BE2C (cell line): Measurements from ENCODE around the gene CRMP1.
"Not testable (repeated sequence)": the region's sequence is repeated elsewhere in the genome, so short reads cannot be mapped to it uniquely, and the experiment has no call there.

ENCODE experiments used
- DNase-seq: peaks from one replicate; pipeline ENCODE4 v3.0.0-alpha.2; 2020
- H3K27me3 ChIP-seq: fragments of 250-450 bp; sonication (Bioruptor Pico); 2 replicates; pipeline ENCODE4 v1.5.1; 2020; ENCODE audit warnings: mild to moderate bottlenecking
- H3K36me3 ChIP-seq: fragments of 250-450 bp; sonication (Bioruptor Pico); 2 replicates; pipeline ENCODE4 v1.5.1; 2020; ENCODE audit warnings: mild to moderate bottlenecking
- H3K4me1 ChIP-seq: fragments of 250-450 bp; sonication (Bioruptor Pico); 2 replicates; pipeline ENCODE4 v1.5.1; 2020
- H3K4me3 ChIP-seq: 2 replicates; pipeline ENCODE4 v1.5.1; 2011; ENCODE audit warnings: low read depth, low read length
- H3K9me3 ChIP-seq: fragments of 250-450 bp; sonication (Bioruptor Pico); 2 replicates; pipeline ENCODE4 v1.5.1; 2020
- TF ChIP-seq, protein P1 (sequence below): IDR thresholded peaks from 2 replicates; pipeline ENCODE4 v1.5.1; 2012; ENCODE audit warnings: mild to moderate bottlenecking, low read depth, low read length

Gene CRMP1

DNA sequence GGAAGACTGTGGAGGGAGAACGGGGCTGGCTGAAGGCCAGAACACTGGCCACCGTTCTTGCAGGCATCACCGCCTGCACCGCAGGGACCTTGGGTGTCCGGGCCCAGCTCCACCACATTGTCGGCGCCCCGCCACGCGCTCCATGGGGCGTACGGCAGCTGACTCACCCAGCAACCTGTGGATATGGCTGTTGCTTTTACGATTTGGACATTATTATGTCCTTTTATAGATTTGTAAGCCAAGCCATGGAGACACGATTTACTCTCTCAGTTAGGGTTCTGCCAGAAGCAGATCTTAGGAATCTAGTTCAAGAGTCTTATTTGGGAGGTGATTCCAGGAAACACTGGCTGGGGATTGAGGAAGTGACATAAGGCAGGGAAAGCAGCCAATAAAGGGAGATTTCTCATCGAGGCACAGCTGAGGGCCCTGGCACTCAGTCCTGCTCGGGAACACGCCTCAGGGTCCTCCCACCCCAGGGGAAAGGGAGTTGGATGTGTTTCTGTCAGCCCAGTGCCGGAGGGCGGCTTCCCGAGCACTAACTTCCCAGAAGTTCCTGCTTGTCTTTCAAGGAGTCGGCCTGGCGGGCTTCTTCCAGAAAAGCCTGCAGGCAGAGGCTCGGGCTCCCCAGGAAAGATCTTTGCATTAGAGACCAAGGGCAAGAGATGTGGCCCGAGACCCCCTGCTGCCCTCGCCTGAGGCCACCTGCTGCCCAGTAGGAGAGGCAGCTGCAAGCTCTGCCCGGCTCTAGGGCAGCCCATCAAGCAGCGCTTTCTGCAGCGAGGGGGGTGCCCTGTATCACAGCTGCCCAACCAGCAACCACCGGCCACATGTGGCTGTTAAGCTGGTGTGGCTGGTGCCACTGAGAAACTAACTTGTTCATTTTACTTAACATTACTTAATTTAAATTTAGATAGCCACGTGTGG, 52.9 kb downstream of the CRMP1 start:
- H3K4me1 ChIP-seq: no peaks in the 10 kb centered on the region
- H3K36me3 ChIP-seq: peaks cover 90% of the 10 kb centered on the region
- H3K9me3 ChIP-seq: no peaks in the 10 kb centered on the region
- no peak for DNase-seq
- TF ChIP-seq, protein P1, sequence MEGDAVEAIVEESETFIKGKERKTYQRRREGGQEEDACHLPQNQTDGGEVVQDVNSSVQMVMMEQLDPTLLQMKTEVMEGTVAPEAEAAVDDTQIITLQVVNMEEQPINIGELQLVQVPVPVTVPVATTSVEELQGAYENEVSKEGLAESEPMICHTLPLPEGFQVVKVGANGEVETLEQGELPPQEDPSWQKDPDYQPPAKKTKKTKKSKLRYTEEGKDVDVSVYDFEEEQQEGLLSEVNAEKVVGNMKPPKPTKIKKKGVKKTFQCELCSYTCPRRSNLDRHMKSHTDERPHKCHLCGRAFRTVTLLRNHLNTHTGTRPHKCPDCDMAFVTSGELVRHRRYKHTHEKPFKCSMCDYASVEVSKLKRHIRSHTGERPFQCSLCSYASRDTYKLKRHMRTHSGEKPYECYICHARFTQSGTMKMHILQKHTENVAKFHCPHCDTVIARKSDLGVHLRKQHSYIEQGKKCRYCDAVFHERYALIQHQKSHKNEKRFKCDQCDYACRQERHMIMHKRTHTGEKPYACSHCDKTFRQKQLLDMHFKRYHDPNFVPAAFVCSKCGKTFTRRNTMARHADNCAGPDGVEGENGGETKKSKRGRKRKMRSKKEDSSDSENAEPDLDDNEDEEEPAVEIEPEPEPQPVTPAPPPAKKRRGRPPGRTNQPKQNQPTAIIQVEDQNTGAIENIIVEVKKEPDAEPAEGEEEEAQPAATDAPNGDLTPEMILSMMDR: no peak
- no peak overlapping the region for H3K4me3 ChIP-seq
- H3K27me3 ChIP-seq: no peaks in the 10 kb centered on the region

DNA sequence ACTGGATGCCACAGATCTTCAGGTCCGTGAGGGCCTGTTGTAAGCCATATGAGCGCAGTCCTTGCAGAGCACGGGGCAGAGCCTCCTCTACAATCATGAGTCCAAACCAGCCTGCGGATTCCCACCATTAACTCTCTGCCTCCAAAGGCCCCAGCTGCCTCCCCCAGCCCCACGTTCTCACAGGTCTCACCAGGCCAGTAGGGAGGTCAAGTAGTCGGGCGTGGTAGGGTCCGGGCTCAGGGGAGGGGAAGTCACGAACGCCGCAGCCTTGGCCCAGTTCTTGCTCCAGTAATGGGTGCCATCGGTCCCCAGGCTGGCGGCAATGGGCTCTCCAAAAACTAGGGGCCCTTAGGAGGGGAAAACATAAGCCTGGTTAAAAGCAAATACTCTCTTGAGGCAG, 53.6 kb downstream of the CRMP1 start:
- DNase-seq: no peak
- H3K9me3 ChIP-seq: no peaks in the 10 kb centered on the region
- no peaks in the 10 kb centered on the region for H3K27me3 ChIP-seq
- TF ChIP-seq, protein P1: no peak
- H3K36me3 ChIP-seq: peaks cover 91% of the 10 kb centered on the region
- H3K4me1 ChIP-seq: no peaks in the 10 kb centered on the region
- H3K4me3 ChIP-seq: no peak overlapping the region

DNA sequence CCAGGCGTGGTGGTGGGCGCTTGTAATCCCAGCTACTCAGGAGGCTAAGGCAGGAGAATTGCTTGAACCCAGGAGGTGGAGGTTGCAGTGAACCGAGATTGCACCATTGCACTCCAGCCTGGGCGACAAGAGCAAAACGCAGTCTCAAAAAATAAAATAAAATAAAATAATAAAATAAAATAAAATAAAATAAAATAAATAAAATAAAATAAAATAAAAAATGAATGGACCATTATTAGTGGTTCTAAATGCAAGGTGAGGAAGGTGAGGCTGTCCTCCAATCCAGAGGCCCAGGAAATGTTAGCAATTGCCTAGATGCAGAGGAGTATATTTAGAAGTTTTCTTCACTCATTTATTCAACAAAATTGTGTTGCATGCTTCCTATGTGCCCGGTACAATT, 55.4 kb downstream of the CRMP1 start:
- peaks cover 91% of the 10 kb centered on the region for H3K36me3 ChIP-seq
- H3K27me3 ChIP-seq, H3K4me3 ChIP-seq, DNase-seq, H3K4me1 ChIP-seq, H3K9me3 ChIP-seq: not testable (repeated sequence)

DNA sequence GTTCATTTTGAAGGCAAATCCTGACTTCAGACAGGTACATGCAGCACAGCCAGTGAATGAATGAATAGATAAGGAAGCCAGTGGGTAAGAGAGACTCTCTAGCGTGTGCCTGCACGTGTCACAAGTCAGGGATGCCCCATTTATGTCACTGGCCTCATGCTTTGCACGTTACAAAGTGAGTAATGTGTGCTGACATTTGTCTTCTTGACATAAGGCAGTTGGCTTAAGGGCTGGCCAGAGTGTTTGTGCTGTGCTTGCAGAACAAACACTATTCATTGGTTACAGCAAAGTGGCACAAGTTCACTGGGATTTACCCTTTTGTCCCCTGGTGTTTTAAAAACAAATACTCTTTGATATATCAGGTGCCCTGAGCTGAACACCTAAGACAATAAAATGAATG, 55.9 kb downstream of the CRMP1 start:
- Histone ChIP-seq H3K9me3 (no peaks in the 10 kb centered on the region), H3K36me3 (peaks cover 91% of the 10 kb centered on the region), H3K27me3 (no peaks in the 10 kb centered on the region), H3K4me1 (no peaks in the 10 kb centered on the region), H3K4me3 (no peak overlapping the region)
- TF ChIP-seq, protein P1: no peak
- DNase-seq: no peak

DNA sequence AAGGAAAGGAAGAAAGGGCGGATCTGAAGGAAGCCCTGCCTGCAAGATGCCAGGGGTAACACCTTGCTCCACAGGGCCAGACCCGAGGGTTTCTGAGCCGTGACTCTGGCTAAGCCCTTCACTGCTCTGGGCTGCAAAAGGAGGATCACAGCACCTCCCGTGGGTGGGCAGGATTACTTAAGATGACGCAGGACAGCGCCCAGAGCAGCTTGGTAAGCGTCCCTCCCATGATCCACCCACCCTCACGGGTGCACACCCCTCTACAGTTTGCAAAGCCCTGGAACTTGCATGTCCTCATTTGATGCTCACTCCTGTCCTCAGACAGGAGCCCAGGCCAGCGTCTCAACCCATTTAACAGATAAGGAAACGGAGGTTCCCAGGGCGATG, 64.9 kb downstream of the CRMP1 start:
- Histone ChIP-seq H3K36me3 (peaks cover 78% of the 10 kb centered on the region), H3K4me3 (no peak overlapping the region), H3K4me1 (no peaks in the 10 kb centered on the region), H3K27me3 (no peaks in the 10 kb centered on the region), H3K9me3 (no peaks in the 10 kb centered on the region)
- TF ChIP-seq, protein P1: no peak
- no peak for DNase-seq

DNA sequence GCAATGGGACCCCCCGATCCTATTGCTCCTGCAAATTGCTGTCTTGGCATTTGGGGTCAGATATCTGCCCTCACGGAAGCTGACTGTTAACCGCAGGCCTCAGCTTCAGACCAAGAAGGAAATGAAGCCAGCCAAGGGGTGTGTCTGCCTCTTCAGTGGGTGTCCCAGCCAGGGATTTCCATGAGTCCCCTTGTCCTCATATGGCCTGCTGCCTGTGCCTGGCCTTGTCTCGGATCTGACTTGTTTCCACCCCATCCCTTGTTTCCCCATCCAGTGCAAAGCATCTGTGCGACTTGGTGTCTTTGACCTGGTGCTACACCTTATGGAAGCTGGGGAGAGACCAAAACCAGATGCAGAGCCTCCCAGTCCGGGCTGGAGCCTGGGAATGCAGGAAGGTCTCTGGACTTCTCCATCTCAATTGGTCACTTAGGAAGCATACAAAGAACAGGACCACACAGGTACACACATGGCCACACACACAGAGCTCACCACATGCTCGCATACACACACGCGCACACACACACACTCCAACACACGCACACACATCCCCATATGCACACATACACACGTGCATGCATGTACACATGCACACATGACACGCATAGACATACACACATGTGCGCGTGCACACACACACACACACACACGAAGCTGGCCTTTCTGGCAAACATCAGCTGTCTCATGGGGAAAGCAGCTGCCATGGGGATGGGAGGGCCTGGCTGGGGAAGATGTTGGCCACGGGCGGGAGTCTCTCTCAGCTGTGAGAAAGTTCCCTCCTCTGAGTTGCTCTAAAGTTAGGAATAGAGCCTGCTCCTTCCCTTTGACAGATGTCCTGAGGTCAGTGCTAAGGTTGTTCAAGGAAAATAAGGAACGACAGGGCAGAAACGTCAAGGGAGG, 65.5 kb downstream of the CRMP1 start:
- Histone ChIP-seq H3K4me3 (no peak overlapping the region), H3K4me1 (no peaks in the 10 kb centered on the region), H3K36me3 (peaks cover 78% of the 10 kb centered on the region), H3K27me3 (no peaks in the 10 kb centered on the region), H3K9me3 (no peaks in the 10 kb centered on the region)
- DNase-seq: no peak
- TF ChIP-seq, protein P1: no peak
